GM19238 (cell line): Measurements from ENCODE around the gene CNPPD1.

Experiments
- DNase-seq: peaks from one replicate; pipeline ENCODE4 v3.0.0; 2011; ENCODE audit warnings: low spot score; ENCODE audit not compliant: insufficient read length

CNPPD1 gene

DNA sequence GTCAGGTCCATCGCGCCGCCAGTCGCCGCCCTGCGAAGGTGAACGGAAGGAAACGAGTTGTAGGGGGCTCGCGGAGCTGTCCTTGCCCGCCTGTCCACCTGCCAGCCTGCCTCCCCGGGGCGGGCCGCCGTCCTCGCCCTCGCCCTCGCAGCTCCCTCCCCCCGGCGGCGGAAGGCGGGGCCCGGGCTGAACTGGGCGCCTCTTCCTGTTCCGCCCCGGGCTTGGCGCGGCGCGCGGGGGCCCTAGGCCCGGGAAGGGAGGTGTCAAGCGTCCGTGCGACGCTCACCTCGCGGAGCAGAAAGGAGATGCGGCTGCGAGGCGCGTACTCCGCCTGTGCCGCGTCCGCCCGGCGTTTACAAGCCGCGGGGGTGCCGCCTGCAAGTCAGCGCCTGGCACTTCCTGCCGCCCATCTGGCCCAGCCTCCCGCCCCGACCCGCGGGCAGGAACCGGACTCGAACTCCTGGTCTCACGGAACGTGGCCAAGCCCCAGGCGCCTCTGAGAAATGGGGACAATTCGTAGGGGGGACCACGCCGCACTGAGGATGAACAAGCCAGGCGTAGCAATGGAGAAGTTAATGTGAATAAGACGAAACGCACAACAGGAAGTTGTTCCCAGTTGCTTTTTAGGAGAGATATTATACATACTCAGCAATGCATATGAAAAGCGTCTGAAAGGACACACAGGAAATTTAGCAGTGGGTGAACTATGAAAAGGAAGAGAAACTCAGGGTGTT, at the start of gene CNPPD1:
Gene CNPPD1 (minus strand): TSS at position 108 of the 734 bp plus-strand sequence. CDS start 97 bp downstream, at position 11.
- peak; percentile 83 for DNase-seq

DNA sequence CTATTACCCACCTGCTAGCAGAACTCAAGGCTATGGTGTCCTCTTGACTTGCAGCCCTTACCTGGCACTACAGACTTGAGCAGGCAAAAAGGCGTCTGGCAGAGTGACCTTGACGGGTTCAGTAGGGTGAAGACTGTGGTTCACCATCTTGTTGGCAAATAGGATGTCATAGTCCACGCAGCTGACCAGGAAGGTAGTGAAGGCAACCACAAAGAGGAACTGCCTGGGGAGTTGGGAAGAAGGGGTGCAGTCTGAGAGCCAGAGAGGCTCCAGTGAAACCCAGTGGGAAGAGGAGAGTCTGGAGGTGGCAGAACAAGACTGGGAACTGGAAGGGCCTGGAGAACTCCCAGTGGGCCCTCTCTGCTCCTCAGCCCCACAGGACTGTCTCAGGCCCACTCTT, 48.6 kb upstream of the CNPPD1 start:
- DNase-seq, result no peak

DNA sequence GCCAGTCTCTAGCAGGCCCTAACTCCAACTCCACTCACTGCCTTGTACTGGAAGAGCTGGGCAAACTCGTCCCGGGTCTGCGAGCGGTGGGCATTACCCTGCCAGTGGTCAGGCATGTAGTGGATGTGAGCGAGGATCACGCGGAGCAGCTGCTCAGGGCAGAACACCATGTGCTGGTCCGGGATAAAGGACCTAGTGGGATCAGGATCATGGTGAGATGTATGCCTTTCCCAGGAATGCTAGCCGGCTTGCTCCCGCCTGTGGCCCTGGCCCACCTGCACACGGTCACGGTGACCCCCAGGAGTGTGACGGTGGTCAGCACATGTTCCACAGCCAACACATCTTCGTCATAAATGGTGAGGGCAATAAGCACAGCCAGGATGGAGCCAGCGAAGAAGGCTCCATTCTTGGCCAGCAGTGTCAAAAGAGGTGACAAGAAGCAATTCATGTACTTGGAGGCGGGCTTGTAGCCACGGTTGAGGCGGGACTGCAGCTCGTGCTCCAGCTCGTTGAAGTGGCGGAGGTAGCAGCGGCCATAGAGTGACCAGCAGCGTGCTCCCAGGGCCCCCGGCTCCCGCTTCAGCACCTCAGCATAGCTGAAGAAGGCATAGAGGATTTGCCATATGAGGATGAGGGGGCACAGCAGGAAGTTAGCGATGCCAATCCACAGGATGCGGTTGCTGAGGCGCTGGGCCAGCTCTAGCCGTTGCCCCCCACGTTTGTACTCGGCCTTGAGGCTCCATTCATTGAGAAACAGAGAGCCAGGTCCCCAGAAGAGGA, 47.3 kb upstream of the CNPPD1 start:
- no peak for DNase-seq

DNA sequence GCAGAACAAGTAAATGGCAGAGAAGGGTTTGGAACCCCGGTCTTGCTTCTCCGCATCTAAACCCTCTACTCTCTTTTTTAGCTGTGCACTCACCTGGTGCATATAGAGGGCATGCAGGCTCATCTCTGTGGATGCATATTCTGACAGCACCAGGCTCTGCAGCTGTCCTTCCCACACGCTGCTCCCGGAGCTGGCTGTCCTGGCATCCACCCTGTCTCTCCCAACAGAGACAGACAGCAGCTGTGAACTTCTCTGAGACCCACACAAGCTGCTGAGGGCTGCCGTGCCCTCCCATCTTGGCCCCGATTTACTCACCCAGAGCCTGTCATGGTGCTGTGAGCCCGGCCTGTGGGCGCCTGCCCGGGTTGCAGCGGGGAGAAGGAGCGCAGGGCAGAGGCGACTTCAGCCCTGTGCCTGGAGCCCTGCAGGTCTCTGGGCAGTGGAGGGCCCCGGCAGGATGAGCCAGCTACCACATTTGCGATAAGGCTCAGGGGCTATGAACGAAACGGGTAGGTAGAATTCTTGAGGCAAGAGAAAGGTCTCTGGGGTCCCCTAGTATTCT, 45.3 kb upstream of the CNPPD1 start:
- DNase-seq, result no peak

DNA sequence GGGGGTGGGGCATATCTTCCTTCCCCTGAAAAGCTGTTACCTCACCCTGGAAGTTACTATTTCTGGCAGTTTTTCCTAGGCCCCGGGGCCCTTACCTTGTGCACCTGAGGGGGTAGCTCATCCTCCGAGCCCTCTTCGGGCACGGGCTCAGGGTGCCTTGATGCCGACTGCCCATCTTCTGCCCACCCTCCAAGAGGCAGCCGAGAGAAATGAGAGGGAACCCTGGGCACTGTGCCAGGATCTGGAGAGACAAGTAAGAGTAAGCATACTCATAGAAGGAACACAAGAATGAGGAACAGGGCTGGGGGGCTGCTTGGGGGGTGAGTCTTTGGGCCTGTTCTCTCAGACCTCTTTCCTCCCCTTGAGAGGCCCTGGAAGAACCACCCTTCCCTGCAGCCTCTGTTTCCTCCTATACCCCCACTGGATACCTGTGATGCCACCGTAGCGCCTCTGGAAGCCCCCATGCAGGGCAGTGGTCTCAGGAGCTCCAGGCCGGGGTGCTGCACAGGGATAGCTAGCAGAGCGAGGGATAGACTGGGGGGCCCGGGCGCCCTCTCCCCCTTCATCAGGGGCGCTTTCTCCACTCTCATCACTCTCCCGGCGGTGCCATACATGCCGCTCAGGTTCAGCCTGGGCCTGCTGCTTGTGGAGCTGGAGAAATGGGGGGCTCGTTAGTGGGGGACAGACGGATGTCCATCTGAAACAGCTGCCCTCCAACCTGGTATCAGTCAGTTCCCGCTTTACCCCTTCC, 44.1 kb upstream of the CNPPD1 start:
- DNase-seq, result no peak

DNA sequence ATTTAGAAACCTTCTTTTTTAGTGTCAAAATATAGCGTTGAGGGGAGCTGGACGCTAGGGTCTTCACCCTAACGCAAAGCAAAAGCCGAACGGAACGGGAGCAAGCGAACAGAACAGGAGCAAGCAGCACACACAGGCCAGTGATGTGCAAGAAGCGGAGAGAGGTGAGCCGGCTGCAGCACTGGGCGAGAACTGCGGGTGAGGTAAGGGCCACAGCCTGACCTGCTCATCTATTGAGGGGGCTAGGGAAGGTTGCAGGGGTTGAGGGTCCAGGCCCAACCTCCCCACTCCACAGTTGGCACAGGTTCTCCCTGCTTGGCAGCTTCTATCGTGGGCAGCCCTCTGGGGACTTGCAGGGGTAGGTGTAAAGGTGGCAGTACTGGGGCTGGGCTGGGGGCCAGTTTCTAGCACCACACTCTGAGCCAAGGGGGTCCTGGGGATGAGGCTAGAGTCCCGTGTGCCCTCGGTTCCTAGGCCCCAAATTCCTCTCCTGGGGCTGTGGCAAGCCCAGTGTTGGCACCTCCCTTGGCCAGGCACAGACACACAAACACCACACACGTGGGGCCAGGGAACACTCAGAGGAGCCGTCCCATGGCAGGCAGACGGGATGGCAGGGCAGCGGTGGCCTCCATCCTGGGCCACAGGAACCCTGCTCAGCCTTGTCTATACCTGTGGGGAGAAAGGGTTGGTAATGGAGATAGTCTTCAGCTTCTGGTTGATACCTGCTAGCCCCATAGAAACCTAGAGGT, 43.2 kb upstream of the CNPPD1 start:
- DNase-seq, result no peak

DNA sequence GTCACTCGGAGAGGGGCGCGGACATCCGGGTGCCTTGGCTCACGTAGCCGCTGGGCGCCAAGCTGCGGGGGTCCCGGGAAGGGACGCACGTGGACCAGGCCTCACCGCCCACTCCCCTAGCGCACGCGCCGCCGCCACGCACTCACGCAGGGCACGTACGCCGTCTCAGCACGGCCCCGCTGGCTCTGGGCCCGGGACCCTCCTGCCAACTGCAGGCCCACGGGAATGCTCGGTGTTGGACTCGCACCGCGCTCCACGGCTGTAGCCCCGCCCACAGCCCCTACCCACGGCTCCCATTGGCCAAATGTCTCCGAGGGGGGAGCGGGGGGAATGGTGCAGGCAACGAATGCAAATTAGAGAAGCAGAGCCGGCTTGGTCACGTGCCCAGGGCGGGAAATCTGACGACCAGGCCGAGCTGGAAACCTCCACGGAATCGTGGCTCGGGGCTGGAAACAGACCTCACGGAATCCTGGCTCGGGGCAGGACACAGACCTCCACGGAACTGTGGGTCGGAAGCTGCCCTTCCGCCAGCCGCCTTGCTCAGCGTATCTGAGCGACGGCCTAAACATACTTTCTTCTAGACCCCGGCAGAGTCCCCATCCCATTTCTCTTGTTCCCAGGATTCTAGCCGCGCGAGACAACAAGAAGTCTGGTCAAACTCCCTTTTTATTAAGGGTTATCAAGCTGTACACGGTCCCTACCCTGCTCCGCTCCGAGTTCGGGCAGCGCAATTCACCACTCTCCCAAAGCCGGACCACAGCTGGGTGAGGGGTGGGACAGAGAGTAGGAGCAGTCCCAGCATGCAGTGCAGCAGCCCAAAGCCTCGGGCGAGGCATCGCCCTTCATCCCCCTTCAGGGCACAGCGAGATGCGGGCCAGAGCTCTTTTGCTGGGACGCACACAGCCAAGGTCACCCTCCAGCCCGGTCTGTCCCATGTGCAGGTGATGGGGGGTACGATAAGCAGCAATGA, 42.3 kb upstream of the CNPPD1 start, which contains the start of gene ABCB6:
Gene ABCB6 (minus strand): TSS at position 227 of the 970 bp plus-strand sequence. CDS start 285 bp downstream, outside the sequence.
- DNase-seq, result peak; percentile 96

DNA sequence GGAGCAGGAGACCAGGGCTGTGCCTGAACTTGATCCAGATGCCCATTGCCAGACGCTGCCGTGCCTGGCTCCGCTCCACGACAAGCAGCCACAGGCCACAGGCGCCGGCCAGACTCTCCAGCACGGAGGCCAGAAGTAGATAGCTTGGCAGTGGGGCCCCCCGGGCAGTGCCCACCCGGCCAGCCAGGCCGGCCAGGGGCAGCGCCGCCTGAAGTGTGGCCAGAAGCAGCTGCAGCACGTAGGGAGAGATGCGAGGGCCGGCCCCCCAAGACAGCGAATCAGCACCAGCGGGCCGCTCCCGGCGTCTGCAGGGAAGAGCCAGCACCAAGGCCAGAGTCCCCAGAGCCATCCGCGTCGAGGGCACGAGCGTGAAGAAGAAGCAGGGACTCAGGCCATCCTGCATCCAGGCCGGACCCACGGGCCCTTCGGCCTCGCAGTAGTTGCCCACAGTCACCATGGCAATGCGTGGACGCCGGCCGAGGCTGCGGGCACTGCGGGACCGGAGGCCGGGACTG, 41.5 kb upstream of the CNPPD1 start:
- no peak for DNase-seq

DNA sequence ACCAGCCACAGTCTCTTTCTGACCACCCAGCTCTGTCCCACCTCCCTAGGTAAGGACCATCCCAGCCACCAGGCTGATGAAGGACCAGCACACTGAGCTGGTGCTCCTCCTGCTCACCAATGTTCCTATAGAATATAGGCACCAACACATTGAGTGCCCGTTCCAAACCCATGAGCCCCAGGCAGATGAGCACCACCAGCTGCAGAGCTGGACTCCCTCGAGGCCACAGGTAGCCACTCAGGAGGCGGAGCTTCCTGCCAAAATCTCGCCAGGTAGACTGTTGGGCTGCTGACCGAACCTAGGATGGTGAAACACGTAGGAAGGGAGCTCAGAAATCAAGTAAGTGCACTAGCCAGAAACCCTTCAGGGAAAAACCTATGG, 39.8 kb upstream of the CNPPD1 start:
- no peak for DNase-seq

DNA sequence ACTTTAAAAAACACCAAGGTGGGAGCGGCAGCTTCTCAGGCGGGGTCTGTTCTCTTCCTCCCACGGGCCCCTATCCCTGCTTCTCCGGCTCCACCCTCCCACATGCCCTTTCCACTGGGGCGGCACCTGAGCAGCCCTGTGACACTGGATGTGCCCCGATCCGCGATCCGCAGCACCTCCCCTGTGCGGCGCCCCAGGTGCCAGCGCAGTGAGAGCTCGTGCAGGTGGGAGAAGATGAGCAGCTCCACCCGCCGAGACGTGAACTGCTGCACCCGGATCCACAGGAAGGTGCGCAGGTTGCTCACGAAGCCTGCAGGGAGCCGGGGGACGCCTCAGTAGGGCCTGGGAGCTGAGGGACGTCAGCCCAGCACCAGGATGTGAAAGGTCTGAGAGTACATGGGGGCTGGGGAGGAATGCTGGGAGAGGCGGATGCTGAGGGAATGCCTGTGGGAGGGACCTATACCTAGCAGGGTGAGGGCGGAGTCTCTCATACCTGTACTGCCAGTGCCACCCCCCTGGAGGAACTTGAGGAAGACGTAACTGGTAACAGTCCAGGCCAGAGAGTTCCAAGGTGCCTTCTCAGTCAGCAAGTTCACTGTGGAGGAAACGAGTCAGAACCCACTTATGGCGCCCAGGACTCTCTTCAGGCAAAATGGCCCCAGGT, 39.3 kb upstream of the CNPPD1 start:
- DNase-seq, result no peak

DNA sequence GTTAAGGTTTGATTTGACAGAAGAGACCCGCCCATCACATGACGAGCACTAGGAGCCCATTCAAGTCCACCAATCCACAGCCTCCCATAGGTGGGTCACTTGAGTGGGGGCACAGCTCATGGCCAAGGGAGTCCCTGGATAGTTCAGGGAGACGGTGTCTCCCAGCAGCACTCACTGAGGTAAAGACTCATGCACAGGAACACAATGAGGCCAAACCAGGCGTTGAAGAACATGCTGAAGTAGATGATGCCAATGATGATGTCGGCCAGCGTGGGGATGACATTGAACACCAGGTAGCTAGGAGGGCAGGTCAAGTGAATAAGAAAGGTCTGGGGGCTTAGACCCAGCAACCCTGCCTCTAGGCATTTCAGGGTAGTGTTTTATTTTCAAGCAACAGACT, 38.1 kb upstream of the CNPPD1 start:
- no peak for DNase-seq

DNA sequence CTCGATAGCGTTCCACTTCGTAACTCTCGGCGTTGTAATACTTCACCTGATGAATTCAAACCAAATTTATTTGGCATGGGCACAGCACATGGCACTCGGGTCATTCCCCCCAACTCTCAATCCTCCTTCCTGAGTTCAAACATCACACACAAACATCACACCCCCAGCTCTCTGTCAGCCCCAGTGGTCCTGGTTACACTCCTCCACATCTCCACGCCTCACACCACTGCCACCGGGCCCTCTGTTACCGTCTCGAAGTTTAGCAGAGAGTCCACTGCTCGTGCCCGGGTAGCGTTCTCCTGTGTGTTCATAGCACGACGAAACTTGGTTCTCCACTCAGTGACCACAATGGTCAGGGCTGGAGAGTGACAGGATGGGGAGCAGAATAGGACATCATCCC, 37.4 kb upstream of the CNPPD1 start:
- DNase-seq, result no peak

DNA sequence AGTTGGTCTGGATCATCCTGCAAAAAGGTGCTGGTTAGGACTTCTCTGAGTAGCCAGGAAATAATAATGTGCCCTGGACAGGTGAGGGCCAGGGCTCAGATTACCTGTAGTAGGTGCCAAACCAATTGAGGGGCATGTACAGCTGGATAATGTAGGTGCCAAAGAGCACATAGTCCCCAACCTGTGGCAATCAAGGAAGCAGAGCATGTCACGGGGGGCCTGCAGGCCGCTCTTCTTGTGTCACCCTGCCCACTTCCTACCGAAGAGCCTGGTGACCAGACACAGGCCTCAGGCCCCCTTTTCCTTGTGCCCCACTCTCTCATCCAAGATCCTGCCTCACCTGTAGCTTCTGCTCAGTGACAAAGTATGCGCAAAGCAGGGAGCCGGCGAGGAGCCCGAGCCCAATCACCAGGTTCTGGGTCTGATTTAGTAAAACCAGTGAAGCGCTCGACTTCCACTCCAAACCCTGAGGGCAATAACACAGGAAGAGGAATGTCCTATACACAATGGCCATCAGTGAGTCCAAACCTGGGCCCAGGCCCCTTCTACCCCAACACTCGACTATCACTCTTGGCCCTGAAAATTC, 36.9 kb upstream of the CNPPD1 start:
- no peak for DNase-seq

DNA sequence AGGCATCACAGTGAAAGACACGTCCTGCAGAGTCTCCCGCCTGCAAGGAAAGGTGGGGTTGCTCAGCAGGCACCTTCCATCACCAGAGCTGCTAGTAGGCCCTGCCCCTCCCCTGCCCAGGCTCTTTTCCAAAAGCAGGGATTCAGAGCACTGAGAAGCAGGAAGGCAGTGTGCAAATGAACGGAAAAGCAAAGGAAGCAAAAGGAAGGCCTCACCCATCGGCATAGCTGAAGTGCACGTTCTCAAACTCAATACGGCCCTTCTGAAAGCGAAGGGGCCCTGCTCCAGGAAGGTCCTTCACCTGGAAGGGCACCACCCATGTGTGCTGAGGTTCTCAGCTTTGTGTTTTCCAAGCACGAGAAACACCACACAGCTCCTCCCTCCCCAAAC, 36.3 kb upstream of the CNPPD1 start:
- no peak for DNase-seq

DNA sequence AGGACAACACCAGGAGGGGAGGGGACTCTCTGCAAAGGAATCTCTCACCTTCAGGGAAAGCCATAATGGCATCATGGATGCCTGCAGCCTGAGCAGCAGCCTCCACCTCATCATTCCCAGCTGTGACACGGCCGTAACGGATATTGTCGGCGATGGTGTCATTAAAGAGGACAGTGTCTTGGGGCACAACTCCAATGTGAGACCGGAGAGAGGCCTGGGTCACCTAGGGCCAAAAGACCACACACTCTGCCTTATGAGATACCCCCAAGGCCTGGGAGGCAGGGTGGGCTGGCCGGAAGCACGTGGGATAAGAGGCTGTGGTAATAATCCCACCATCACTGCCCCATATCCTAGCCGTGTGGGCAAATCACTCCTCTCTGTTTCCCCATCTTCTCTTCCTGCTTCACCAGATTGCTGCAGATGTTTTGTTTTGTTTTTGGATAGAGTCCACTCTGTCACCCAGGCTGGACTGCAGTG, 34.2 kb upstream of the CNPPD1 start:
- no peak for DNase-seq

DNA sequence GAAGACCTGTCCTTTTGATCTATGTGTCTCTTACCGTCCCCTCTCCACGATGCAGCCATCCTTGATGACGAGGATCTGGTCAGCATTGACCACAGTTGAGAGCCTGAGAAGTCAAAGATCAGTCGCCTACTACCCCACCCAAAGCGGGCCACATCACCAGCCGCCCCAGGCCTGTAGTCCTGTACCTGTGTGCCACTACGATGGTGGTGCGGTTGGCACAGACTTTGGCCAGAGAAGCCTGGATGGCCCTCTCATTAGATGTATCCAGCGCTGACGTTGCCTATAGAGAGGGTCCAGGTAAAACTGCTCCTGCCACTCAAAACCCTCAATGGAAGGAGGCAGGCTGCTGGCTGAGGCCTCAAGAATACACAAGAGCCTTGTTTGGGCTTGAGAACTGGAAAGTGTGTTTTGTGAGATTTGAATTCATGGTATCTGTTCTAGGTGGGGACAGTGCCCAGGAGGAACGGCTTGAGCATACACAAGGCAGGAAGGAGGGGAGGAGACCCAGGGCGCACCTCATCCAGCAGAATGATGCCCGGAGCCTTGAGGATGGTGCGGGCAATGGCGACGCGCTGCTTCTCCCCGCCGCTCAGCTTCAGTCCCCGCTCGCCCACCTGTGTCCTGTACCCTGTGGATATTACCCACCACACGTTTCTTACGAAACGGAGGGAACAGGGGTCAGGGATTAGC, 33.6 kb upstream of the CNPPD1 start:
- no peak for DNase-seq

DNA sequence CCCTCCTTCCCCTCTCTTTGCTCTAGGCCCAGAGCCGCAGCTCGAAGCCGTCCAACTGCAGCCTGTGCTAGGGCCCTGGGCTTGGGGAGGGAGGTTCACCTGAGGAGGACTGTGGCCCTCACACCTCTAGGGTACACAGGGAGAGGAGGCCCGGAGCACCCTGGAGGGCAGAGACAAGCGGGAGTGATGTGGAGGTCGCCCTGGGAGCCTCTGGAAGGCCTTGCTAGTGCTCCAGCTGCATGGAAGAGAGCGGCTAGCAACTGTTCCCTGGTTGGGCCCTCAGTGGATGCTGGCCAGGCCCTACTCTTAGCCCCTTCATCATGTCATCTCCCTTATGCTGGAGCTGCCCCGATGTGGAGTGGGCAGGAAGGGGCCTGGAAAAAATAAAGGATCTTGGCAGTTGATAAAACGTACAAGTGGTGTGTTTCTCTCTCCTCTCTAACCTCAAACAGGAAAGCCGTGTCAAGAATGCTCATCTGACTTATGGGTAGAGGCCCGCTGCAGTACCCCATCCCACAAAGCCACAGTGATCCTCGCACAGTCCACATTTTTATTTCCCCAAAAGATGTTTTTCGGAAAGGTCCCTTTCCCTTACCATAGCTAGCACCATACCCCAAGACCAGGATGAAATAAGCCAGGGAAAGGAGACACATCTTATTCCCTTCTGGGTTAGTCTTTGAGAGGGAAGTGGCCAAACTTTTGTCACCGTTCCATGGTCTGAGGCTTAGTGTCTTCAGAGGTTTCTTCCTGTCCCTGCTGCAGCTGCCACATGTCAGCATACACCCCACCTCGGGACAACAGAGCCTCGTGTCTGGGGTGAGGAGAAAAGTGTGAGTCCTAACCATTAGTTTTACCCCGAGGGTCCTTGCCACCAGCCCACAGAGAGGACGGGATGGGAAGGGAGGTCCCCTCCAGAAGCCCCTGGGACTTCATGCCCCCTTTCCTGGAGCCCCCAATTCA, 32.8 kb upstream of the CNPPD1 start:
- DNase-seq, result no peak
